ENCODE data around the gene STX1B. TPM values are rescaled to one million over a fixed set of nuclear protein-coding genes. Genes with fewer than 3 reads are reported as not detected.

The STX1B gene
- total RNA-seq, 1 experiment from 2014 or later: 11.0 TPM

GRCh38 chr16:30942426-30942806 lies 68.0 kb downstream of the STX1B start:
- Histone ChIP-seq H3T11ph (ENCODE audit: low read length) (no peak overlapping the region), H2BK120ac (ENCODE audit: low read depth, low read length, poor library complexity, severe bottlenecking) (no peak overlapping the region), H3K9me3 (ENCODE audit: control insufficient read depth, low read depth, low read length) (no peaks in the 10 kb centered on the region), H3K79me1 (ENCODE audit: insufficient read depth, low read depth, low read length, poor library complexity, severe bottlenecking) (no peaks in the 10 kb centered on the region), H2AFZ (ENCODE audit: low read length) (no peak overlapping the region), H3K79me2 (ENCODE audit: insufficient read depth, low read length) (no peaks in the 10 kb centered on the region), H2BK12ac (ENCODE audit: insufficient read length, low read depth, low read length) (no peak overlapping the region), H2BK15ac (ENCODE audit: low read depth, low read length) (no peak overlapping the region), H3K56ac (ENCODE audit: insufficient read length, low read depth, low read length) (no peak overlapping the region), H4K20me1 (ENCODE audit: control insufficient read depth, insufficient read depth, insufficient read length) (no peaks in the 10 kb centered on the region), H3K4me1 (ENCODE audit: insufficient read depth, low read length) (peaks cover 2% of the 10 kb centered on the region; the same call in 1 of the 2 replicates), H2AK5ac (ENCODE audit: insufficient read length, low read length) (no peak overlapping the region), H3K4me2 (ENCODE audit: insufficient read depth, insufficient read length, low read length) (no peak overlapping the region), H3K9ac (ENCODE audit: extremely low read depth, insufficient read length, low read length) (no peak overlapping the region), H2BK5ac (ENCODE audit: insufficient read length, low read length) (no peak overlapping the region), H4K8ac (replicated peaks; ENCODE audit: insufficient read length, low read depth, low read length) (no peak overlapping the region), H3K4ac (ENCODE audit: low read depth, low read length) (no peak overlapping the region), H4K91ac (ENCODE audit: insufficient read length, low read depth, low read length) (no peak overlapping the region), H4K5ac (ENCODE audit: insufficient read length, low read depth, low read length) (no peak overlapping the region), H3K27me3 (ENCODE audit: insufficient read depth, low read length) (no peaks in the 10 kb centered on the region), H3K18ac (ENCODE audit: insufficient read length, low read depth, low read length) (no peak overlapping the region), H3K23me2 (ENCODE audit: insufficient read length, low read depth, low read length, poor library complexity, severe bottlenecking) (no peaks in the 10 kb centered on the region), H3K23ac (ENCODE audit: insufficient read length, low read depth, low read length) (no peak overlapping the region), H3K27ac (ENCODE audit: insufficient read length, low read depth, low read length) (no peak overlapping the region), H3K14ac (ENCODE audit: insufficient read depth, low read length) (no peak overlapping the region), H2BK20ac (ENCODE audit: low read depth, low read length, poor library complexity, severe bottlenecking) (no peak overlapping the region)
- Mint-ChIP-seq H3K4me3 (no peak overlapping the region), H3K36me3 (ENCODE audit: insufficient read depth in 1 of 3, low read depth in 3 of 3) (peaks cover 31 to 68% (median 50%) of the 10 kb centered on the region in 3 experiments; a peak in 6 of 7 replicates), H3K4me1 (peaks cover 17 to 27% of the 10 kb centered on the region in 2 experiments), H3K9me3 (no peaks in the 10 kb centered on the region; a peak in 1 of 5 replicates), H3K27ac (no peak overlapping the region), H3K27me3 (ENCODE audit: low read depth) (no peaks in the 10 kb centered on the region)
- no CpG with 5 or more reads among the region's 4 CpGs for WGBS (ENCODE audit: extremely low coverage, insufficient read length, low lambda C conversion rate)
- DNase-seq: no peak
- TF ChIP-seq CTCF (conservative IDR thresholded peaks at IDR 0.05): no peak
